C4-2B (cell line): ENCODE measurements around the gene ROR1.

Source experiments
- H3K27ac ChIP-seq: fragments of 450-650 bp; 2 replicates; pipeline ENCODE4 v1.5.1; 2017
- ZFX ChIP-seq: fragments of 450-650 bp; IDR thresholded peaks from 2 replicates; pipeline ENCODE4 v1.6.1; 2017
- TF ChIP-seq, protein P1 (sequence below): fragments of 450-650 bp; conservative IDR thresholded peaks from 2 replicates; pipeline ENCODE4 v1.5.1; 2017; ENCODE audit warnings: mild to moderate bottlenecking

The ROR1 gene

DNA sequence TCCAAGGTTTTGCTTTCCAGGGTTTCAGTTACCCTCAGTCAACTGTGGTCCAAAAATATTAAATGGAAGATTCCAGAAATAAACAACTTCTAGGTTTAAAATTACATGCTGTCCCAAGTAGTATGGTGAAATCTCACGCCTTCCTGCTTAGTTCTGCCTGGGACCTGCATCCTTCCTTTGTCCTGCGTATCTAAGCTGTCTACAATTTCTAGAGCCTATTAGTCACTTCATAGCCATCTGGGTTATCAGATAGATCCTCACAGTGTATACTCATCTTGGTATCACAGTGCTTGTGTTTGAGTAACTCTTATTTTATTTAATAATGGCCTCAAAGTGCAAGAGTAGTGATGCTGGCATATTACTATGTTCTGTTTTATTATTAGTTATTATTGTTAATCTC, 157.7 kb downstream of the ROR1 start:
- no peak overlapping the region for H3K27ac ChIP-seq
- no peak for TF ChIP-seq ZFX
- TF ChIP-seq, protein P1, sequence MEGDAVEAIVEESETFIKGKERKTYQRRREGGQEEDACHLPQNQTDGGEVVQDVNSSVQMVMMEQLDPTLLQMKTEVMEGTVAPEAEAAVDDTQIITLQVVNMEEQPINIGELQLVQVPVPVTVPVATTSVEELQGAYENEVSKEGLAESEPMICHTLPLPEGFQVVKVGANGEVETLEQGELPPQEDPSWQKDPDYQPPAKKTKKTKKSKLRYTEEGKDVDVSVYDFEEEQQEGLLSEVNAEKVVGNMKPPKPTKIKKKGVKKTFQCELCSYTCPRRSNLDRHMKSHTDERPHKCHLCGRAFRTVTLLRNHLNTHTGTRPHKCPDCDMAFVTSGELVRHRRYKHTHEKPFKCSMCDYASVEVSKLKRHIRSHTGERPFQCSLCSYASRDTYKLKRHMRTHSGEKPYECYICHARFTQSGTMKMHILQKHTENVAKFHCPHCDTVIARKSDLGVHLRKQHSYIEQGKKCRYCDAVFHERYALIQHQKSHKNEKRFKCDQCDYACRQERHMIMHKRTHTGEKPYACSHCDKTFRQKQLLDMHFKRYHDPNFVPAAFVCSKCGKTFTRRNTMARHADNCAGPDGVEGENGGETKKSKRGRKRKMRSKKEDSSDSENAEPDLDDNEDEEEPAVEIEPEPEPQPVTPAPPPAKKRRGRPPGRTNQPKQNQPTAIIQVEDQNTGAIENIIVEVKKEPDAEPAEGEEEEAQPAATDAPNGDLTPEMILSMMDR, result no peak

DNA sequence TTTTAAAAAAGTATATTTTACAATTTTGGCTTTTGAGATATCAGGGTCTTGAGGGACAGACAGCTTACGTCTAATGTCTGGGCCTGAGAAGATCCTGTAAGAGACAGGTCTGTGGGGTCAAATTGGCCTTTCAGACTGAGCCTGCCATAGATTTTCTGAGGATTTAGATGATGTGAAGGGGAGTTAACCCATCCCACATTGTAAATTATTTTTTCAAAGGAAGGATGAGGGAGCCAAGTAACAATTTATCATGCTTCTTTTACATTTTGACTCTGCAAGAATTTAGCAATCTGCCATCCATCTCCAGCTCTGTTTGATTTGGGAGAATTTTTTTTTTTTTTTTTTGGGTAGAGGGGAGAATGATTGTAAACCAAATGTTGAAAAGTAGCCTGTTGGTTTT, 160.9 kb downstream of the ROR1 start:
- no peak for TF ChIP-seq ZFX
- H3K27ac ChIP-seq, result no peak overlapping the region

DNA sequence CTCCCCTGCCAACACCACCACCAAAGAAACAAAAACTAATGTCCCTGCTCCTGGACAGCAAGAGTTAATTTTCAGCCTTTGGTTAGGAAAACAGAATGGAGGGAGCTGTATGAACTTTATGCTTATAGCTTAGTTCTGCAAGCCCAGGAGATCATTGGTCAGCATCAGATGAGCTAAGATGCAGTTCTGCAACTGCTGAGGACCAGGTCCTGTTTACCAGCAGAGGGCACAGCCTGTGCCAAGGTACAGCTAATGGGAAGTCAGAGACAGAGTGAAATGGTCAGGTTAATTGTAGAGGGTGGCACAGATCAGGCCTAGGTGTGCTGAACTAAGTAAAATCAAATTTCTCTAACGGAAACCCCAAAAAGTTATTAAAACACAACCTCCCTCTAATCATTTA, 161.3 kb downstream of the ROR1 start:
- H3K27ac ChIP-seq, result no peak overlapping the region

DNA sequence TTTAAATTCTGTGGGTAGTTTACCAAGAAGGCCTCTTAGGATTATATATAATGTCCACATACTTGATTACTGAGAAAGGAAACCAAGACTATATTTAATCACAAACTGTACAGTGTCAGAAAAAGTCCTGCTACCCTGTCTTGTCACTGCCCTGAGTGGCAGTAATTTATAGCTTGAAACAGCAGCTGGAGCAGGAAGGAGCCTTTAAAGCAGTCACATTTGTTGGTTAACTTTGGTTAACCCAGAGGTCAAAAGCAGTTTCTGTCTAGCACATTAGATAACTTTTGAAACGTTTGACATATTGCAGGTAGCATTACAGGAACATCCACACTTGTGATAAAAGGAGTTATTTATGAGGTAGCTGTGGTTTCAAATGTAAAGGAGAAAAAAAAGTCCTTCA, 161.7 kb downstream of the ROR1 start:
- TF ChIP-seq, protein P1, result peak; percentile 22
- TF ChIP-seq ZFX, result no peak
- no peak overlapping the region for H3K27ac ChIP-seq

More for the DNA sequence above, 161.3 kb downstream of the ROR1 start:
- TF ChIP-seq ZFX, result no peak
- TF ChIP-seq, protein P1, result peak; percentile 45

DNA sequence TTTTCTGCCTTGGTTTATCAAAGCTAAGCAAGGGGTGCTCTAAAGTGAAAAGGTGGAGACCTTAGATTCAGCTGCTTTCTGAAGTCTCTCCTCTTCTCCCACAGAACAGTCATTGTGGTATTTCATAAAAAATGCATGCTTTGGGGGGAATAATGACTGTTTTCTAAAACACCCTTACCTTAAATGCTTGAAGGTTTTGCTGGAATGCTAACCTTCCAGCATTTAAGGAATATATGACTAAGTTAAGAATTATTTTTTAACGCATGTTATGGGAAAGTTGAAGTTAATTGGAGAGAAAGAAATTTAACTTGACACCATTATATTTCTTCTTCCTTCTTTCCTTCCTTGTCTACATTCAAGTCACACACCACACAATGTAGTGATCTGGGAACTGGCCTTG, 162.5 kb downstream of the ROR1 start:
- TF ChIP-seq, protein P1, result no peak
- TF ChIP-seq ZFX, result no peak
- no peak overlapping the region for H3K27ac ChIP-seq

DNA sequence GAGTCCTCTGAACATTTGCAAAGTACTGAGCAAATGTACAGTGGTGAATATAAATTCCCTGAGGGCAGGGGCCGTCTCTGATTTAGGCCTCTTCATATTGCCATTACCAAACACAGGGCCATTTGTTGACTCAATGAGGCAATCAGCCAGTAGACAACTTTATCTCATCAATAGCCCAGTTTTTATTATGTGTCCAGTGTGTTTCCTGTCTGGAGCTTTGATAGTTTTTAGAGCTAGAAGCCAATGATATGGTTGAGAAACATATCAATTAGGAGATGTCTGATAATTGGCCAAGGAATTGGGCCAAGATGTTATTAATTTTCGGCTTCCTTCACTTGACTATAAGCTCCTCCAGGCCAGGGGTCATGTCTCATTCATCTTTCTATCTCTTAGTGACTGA, 163.0 kb downstream of the ROR1 start:
- H3K27ac ChIP-seq, result no peak overlapping the region
- no peak for TF ChIP-seq ZFX

DNA sequence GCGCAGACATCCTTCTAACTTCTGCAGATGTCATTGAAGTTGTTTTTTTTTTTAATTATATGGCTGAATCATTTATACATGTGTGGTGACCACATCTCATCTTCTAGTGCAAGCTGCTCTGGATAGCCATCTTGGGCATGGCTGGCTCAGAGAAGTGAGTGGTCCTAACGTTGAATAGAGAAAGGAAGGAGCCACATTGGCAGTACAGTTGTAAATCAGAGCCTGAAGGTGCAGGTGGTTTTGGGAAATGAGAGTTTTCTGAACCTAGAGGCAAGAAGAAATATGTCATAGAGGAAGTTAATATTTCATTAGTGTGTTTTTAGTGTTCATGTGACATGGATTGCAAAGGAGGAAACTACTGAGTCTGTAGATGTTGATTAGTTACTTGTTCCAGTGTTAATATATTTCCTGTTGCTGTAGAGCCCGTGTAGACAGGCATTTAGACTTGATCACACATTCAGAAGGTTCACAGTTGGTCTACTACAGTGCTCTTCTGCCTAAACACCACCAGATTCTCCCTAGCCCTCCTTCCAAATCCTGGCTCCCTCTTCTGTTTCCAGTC, 163.7 kb downstream of the ROR1 start:
- no peak overlapping the region for H3K27ac ChIP-seq
- no peak for TF ChIP-seq ZFX
- TF ChIP-seq, protein P1, result no peak

DNA sequence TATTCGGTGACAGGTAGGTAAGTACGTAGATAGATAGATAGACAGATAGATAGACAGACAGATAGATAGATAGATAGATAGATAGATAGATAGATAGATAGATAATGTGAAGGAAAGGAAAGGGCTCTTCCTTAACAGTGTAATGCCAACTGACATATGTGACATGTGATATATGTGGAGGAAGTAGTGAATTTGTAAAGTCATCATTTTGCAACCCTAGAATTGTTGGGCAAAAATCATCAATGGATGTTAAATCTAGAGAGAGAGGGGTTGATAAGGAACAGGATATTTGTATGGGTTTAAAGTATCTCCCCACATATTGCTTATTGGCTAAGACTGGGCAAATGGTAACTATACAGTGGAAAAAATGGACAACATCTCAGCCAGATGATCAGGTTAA, 166.6 kb downstream of the ROR1 start:
- H3K27ac ChIP-seq, result no peak overlapping the region
- TF ChIP-seq ZFX, result no peak
- TF ChIP-seq, protein P1, result no peak

DNA sequence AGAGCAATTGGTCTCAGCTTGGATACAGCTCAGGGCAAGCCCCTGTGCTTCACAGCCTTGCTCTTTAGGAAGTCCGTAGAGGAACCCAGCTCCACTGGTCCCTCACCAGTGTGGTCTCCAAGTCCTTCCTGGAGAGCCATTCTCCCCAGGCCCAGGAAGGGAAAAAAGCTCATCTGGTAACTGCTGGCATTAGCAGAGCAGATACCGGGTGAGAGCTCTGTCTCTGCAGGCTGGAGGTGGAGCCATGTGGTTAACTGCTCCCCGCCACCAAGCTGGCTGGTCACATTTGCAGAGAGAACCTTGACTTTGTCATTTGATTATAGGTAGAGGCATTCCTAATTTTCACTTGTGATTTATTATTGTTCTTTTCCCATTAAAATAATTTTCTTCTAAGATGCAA, 169.6 kb downstream of the ROR1 start:
- TF ChIP-seq, protein P1, result no peak
- no peak for TF ChIP-seq ZFX
- H3K27ac ChIP-seq, result no peak overlapping the region
